ENCODE measurements around the gene EEF1B2.
"Not testable (repeated sequence)": the region's sequence is repeated elsewhere in the genome, so short reads cannot be mapped to it uniquely, and the experiment has no call there.

Gene EEF1B2

GRCh38 chr2:206159346-206160124, at the start of gene EEF1B2, which contains the start of gene NDUFS1:
TSS of gene EEF1B2 (plus strand) at chr2:206159895. CDS start at chr2:206159980, 85 bp downstream.
TSS of gene NDUFS1 (minus strand) at chr2:206159444. CDS start at chr2:206153678, 5,766 bp downstream.
- DNase-seq: peak; percentile 90 to 97 (median 94)

GRCh38 chr2:206112108-206112507, 47.6 kb upstream of the EEF1B2 start:
- no peak for DNase-seq

- DNase-seq: no peak
Measured at GRCh38 chr2:206112846-206113547, 46.7 kb upstream of the EEF1B2 start.

GRCh38 chr2:206115026-206115578, 44.6 kb upstream of the EEF1B2 start:
- DNase-seq: no peak

GRCh38 chr2:206116278-206116677, 43.4 kb upstream of the EEF1B2 start:
- DNase-seq: no peak

GRCh38 chr2:206122569-206122968, 37.1 kb upstream of the EEF1B2 start:
- not testable (repeated sequence) for DNase-seq

- no peak for DNase-seq
Measured at GRCh38 chr2:206125901-206126300, 33.8 kb upstream of the EEF1B2 start.

GRCh38 chr2:206127656-206128055, 32.0 kb upstream of the EEF1B2 start:
- no peak for DNase-seq

- DNase-seq: no peak
Measured at GRCh38 chr2:206143451-206143850, 16.2 kb upstream of the EEF1B2 start.

GRCh38 chr2:206144383-206144782, 15.3 kb upstream of the EEF1B2 start:
- no peak for DNase-seq

GRCh38 chr2:206145665-206146064, 14.0 kb upstream of the EEF1B2 start:
- DNase-seq: no peak

GRCh38 chr2:206149330-206149729, 10.4 kb upstream of the EEF1B2 start:
- no peak for DNase-seq

GRCh38 chr2:206150168-206150567, 9.5 kb upstream of the EEF1B2 start:
- DNase-seq: no peak

GRCh38 chr2:206150631-206151030, 9.1 kb upstream of the EEF1B2 start:
- DNase-seq: no peak

- no peak for DNase-seq
Measured at GRCh38 chr2:206154197-206154596, 5.5 kb upstream of the EEF1B2 start.

GRCh38 chr2:206157014-206157413, 2.7 kb upstream of the EEF1B2 start:
- not testable (repeated sequence) for DNase-seq

GRCh38 chr2:206158563-206159345, 941 bp upstream of the EEF1B2 start:
- no peak for DNase-seq

GRCh38 chr2:206160125-206160806, 571 bp downstream of the EEF1B2 start:
- DNase-seq: no peak

- DNase-seq: no peak
Measured at GRCh38 chr2:206160807-206161179, 1.1 kb downstream of the EEF1B2 start.

- DNase-seq: not testable (repeated sequence)
Measured at GRCh38 chr2:206162401-206162800, 2.7 kb downstream of the EEF1B2 start.

GRCh38 chr2:206163251-206163880, 3.7 kb downstream of the EEF1B2 start:
- no peak for DNase-seq
